ENCODE measurements around the gene ZRANB3. TPM values are rescaled to one million over a fixed set of nuclear protein-coding genes. Genes with fewer than 3 reads are reported as not detected.
"Not testable (repeated sequence)": the region's sequence is repeated elsewhere in the genome, so short reads cannot be mapped to it uniquely, and the experiment has no call there.

Gene ZRANB3
- total RNA-seq, 1 donor, result 9.3 TPM

DNA sequence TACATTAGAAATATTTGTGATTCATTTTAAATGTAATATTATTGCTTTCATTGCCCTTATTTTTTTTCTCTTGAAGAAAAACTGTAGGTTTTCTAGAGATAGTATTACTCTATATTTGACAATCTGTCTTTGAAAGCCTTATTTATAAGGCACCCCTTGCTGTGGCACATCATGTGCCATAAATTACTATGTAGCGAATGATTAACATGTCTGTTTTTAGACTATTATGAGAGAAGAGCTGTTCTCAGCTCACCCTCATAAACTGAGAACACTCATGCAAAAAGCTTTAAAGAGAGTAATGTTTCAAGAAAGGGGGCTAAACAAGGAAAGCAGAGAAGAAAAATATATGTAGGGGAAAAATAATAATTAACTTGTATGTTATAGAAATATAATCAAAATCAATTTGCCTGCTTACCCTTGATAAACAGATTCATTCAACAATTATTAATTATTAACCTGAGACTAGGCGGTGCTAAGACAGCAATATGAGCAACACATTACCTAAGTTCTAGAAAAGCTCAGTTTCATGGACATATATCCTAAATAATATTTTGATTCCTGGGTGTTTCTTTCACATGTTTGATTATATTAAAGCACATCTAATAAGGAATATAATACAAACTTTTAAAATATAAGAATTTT lies 409.9 kb downstream of the ZRANB3 start:
- no peak for DNase-seq (ENCODE audit: low read depth)
- no peak overlapping the region for H3K4me3 ChIP-seq (ENCODE audit: low read depth, low read length)
- no peak for TF ChIP-seq CTCF (IDR thresholded peaks at IDR 0.05; ENCODE audit: insufficient read depth, low read length)

DNA sequence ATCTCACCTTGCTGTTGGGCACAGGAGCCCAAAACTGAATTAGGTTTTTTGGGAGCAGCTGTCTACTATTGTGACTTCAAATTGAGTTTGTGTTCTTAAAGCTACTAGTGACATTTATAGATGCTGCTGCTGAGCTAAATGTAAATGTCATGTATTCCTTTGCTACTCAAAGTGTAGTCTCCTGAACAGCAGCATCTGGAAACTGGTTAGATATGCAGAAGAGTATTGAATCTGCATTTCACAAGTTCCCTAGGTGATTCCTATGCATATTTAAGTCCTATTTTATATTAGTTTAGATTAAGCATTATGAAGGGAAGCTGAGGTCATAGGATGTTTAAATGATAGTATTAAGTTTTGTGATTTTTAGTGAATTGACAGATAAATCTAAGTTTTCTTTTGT lies 411.4 kb downstream of the ZRANB3 start:
- no peak for DNase-seq (ENCODE audit: low read depth)
- no peak for TF ChIP-seq CTCF (IDR thresholded peaks at IDR 0.05; ENCODE audit: insufficient read depth, low read length)
- H3K4me3 ChIP-seq (ENCODE audit: low read depth, low read length), result no peak overlapping the region

- no peak for TF ChIP-seq CTCF (IDR thresholded peaks at IDR 0.05; ENCODE audit: insufficient read depth, low read length)
Observed at GRCh38 chr2:135113322-135113721, 417.7 kb downstream of the ZRANB3 start.

DNA sequence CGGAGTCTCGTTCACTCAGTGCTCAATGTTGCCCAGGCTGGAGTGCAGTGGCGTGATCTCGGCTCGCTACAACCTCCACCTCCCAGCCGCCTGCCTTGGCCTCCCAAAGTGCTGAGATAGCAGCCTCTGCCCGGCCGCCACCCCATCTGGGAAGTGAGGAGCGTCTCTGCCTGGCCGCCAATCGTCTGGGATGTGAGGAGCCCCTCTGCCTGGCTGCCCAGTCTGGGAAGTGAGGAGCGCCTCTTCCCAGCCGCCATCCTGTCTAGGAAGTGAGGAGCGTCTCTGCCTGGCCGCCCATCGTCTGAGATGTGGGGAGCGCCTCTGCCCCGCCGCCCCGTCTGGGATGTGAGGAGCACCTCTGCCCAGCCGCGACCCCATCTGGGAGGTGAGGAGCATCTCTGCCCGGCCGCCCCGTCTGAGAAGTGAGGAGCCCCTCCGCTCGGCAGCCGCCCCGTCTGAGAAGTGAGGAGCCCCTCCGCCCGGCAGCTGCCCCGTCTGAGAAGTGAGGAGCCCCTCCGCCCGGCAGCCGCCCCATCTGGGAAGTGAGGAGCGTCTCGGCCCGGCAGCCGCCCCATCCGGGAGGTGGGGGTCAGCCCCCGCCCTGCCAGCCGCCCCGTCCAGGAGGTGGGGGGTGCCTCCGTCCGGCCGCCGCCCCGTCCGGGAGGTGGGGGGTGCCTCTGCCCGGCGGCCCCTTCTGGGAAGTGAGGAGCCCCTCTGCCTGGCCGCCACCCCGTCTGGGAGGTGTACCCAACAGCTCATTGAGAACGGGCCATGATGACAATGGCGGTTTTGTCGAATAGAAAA lies 425.3 kb downstream of the ZRANB3 start:
- H3K4me3 ChIP-seq (ENCODE audit: low read depth, low read length), result not testable (repeated sequence)

More at GRCh38 chr2:135113322-135113721, 417.7 kb downstream of the ZRANB3 start:
- no peak overlapping the region for H3K4me3 ChIP-seq (ENCODE audit: low read depth, low read length)
- DNase-seq (ENCODE audit: low read depth), result no peak

GRCh38 chr2:135103843-135104242 lies 427.2 kb downstream of the ZRANB3 start:
- H3K4me3 ChIP-seq (ENCODE audit: low read depth, low read length), result no peak overlapping the region
- DNase-seq (ENCODE audit: low read depth), result no peak
- TF ChIP-seq CTCF (IDR thresholded peaks at IDR 0.05; ENCODE audit: insufficient read depth, low read length), result no peak

More for the DNA sequence above, 425.3 kb downstream of the ZRANB3 start:
- not testable (repeated sequence) for DNase-seq (ENCODE audit: low read depth)

DNA sequence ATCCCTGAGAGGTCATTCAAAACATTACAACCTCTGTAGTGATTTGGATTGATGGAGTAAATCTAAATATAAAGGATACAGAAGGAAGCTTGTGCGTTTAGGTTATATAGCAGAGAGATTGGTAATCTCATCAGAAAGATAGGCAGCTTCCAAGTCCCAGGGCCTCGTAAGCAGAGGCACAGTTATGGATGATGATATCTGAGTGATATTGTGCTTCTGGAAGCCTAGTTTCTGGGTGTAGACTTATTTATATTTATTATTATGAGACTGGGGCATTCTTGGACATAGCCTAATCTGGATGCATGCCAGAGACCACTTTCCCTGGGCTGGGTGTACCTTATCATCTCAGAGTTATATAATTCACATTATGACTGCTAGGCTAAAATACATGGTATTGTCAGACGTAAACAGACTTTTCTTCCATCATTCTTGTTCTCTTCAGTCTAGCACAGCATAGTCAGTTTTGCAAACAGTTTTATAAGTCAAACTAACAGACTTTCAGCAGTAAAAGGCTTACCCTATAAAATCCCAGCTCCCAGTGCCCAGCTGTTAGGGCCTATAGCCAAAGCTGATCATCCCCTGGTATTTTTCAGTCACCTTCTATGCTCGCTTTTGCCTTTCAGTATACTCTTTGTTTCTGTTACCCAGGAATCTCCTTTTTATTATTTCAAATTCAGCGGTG lies 431.1 kb downstream of the ZRANB3 start:
- DNase-seq (ENCODE audit: low read depth), result no peak
- no peak overlapping the region for H3K4me3 ChIP-seq (ENCODE audit: low read depth, low read length)
- TF ChIP-seq CTCF (IDR thresholded peaks at IDR 0.05; ENCODE audit: insufficient read depth, low read length), result no peak
